Natural killer cell (primary cell): ENCODE results near the gene CERKL. TPM values are rescaled to one million over a fixed set of nuclear protein-coding genes. Genes with fewer than 3 reads are reported as not detected.

Source experiments
- ATAC-seq, 3 donors: fragments of 150-1000 bp in 2 of 3; fragments of 200-7000 bp in 1 of 3; cut with Tn5 transposase; 1 replicate in 1 of 3; 2 replicates in 2 of 3; pipeline ENCODE4 v1.10.0; 2021; ENCODE audit warnings: mild to moderate bottlenecking in 2 of 3, moderate library complexity in 2 of 3
- DNase-seq, 2 donors: peaks; one replicate each; pipeline versions ENCODE4 v3.0.0 to v3.0.0-alpha.2; 2013 to 2021; ENCODE audit warnings: mixed read lengths in 1 of 2
- H3K27ac ChIP-seq: one replicate; pipeline ENCODE4 v1.5.1; 2013; ENCODE audit warnings: mild to moderate bottlenecking, low read length
- H3K27me3 ChIP-seq: one replicate; pipeline ENCODE4 v1.6.1; 2013; ENCODE audit warnings: low read length; ENCODE audit not compliant: control insufficient read depth, insufficient read depth
- H3K36me3 ChIP-seq: one replicate; pipeline ENCODE4 v1.6.1; 2013; ENCODE audit warnings: low read length; ENCODE audit not compliant: control insufficient read depth, insufficient read depth
- H3K4me1 ChIP-seq: one replicate; pipeline ENCODE4 v1.6.1; 2013; ENCODE audit warnings: low read length; ENCODE audit not compliant: control insufficient read depth, insufficient read depth
- H3K4me3 ChIP-seq: one replicate; pipeline ENCODE4 v1.5.1; 2013; ENCODE audit warnings: low read length
- H3K9me3 ChIP-seq: one replicate; pipeline ENCODE4 v1.6.1; 2013; ENCODE audit warnings: low read length; ENCODE audit not compliant: control insufficient read depth, insufficient read depth
- H3K27ac Mint-ChIP-seq, 2 donors: one replicate each; pipeline ENCODE4 v1.8.0; 2022; ENCODE audit warnings: mild to moderate bottlenecking in 2 of 2, mixed read lengths in 2 of 2, moderate library complexity in 1 of 2
- H3K27me3 Mint-ChIP-seq, 2 donors: one replicate each; pipeline ENCODE4 v1.8.0; 2022; ENCODE audit warnings: low read depth in 2 of 2, mixed read lengths in 2 of 2
- H3K36me3 Mint-ChIP-seq: one replicate; pipeline ENCODE4 v1.8.0; 2022; ENCODE audit warnings: mixed read lengths
- H3K4me1 Mint-ChIP-seq, 2 donors: one replicate each; pipeline ENCODE4 v1.8.0; 2022; ENCODE audit warnings: mixed read lengths in 2 of 2
- H3K4me3 Mint-ChIP-seq: one replicate; pipeline ENCODE4 v1.8.0; 2022; ENCODE audit warnings: mild to moderate bottlenecking, moderate library complexity, mixed read lengths
- H3K9me3 Mint-ChIP-seq, 2 donors: one replicate each; pipeline ENCODE4 v1.8.0; 2022; ENCODE audit warnings: mixed read lengths in 2 of 2
- CTCF ChIP-seq: fragments of 200-600 bp; IDR thresholded peaks from one replicate; pipeline ENCODE4 v1.8.0; 2022; ENCODE audit warnings: antibody characterized with exemption
- WGBS: methylation state at CpG from one replicate; pipeline ENCODE4 v1.1.7; 2013; ENCODE audit warnings: missing lambda C conversion rate; ENCODE audit not compliant: insufficient coverage; 5-methylcytosine and 5-hydroxymethylcytosine counted together
- intact Hi-C: fragments of 100-400 bp; cut with micrococcal nuclease; formaldehyde crosslinking; loops from one replicate; pipeline ENCODE4 v1.14.2; 2022
- total RNA-seq, 4 donors: library from RNA; stranded (reverse); fragments of 120-200 nt in 1 of 4; gene quantifications; one replicate each; pipeline versions ENCODE4 v1.2.3 to v1.2.4, GENCODE V29; 2013 to 2022

The CERKL gene
- total RNA-seq, 3 donors from 2014 or later (not counting 1 experiment from before 2014, with no cell fraction given) = not detected

GRCh38 chr2:181680055-181680936, 23.4 kb upstream of the CERKL start, which contains the start of gene NEUROD1:
Gene NEUROD1, minus strand, starts transcription at chr2:181680517. Its CDS starts 1,657 bp downstream, at chr2:181678860.
- Histone ChIP-seq H3K36me3 (no peaks in the 10 kb centered on the region), H3K27me3 (peaks cover 72% of the 10 kb centered on the region), H3K27ac (no peak within 1 kb of the TSS), H3K9me3 (peaks cover 9% of the 10 kb centered on the region), H3K4me1 (peaks cover 30% of the 10 kb centered on the region), H3K4me3 (no peak within 1 kb of the TSS)
- WGBS = 2% methylated on average over 41 of the region's 45 CpGs
- ATAC-seq (no peak), DNase-seq (no peak)
- Mint-ChIP-seq H3K4me3 (peak within 1 kb of the TSS; percentile 33), H3K36me3 (peaks cover 12% of the 10 kb centered on the region), H3K4me1 (peaks cover 12 to 44% of the 10 kb centered on the region in 2 donors), H3K9me3 (peaks cover 4 to 7% of the 10 kb centered on the region in 2 donors), H3K27me3 (peaks cover 61 to 79% of the 10 kb centered on the region in 2 donors), H3K27ac (no peak within 1 kb of the TSS)
- intact Hi-C loops = no loop called here
- TF ChIP-seq CTCF = no peak

GRCh38 chr2:181679544-181679979, 22.7 kb upstream of the CERKL start:
- DNase-seq (no peak), ATAC-seq (no peak)
- Mint-ChIP-seq H3K27me3 (peaks cover 57 to 79% of the 10 kb centered on the region in 2 donors), H3K4me1 (peaks cover 12 to 39% of the 10 kb centered on the region in 2 donors), H3K27ac (no peak overlapping the region), H3K36me3 (peaks cover 12% of the 10 kb centered on the region), H3K4me3 (no peak overlapping the region), H3K9me3 (peaks cover 4 to 7% of the 10 kb centered on the region in 2 donors)
- peaks cover 30% of the 10 kb centered on the region for H3K4me1 ChIP-seq
- H3K27ac ChIP-seq = no peak overlapping the region
- intact Hi-C loops = no loop called here
- no peak for TF ChIP-seq CTCF
- H3K4me3 ChIP-seq = no peak overlapping the region
- peaks cover 69% of the 10 kb centered on the region for H3K27me3 ChIP-seq
- peaks cover 9% of the 10 kb centered on the region for H3K9me3 ChIP-seq
- WGBS = 6% methylated on average over 11 of the region's 20 CpGs
- H3K36me3 ChIP-seq = no peaks in the 10 kb centered on the region

- H3K36me3 Mint-ChIP-seq = peaks cover 12% of the 10 kb centered on the region
- no peak for ATAC-seq
- Histone ChIP-seq H3K27me3 (peaks cover 64% of the 10 kb centered on the region), H3K27ac (no peak overlapping the region), H3K4me3 (no peak overlapping the region), H3K4me1 (peaks cover 29% of the 10 kb centered on the region), H3K36me3 (no peaks in the 10 kb centered on the region), H3K9me3 (peaks cover 9% of the 10 kb centered on the region)
- H3K4me3 Mint-ChIP-seq = no peak overlapping the region
- peaks cover 4 to 7% of the 10 kb centered on the region in 2 donors for H3K9me3 Mint-ChIP-seq
- intact Hi-C loops = no loop called here
- H3K27ac Mint-ChIP-seq = no peak overlapping the region
- H3K4me1 Mint-ChIP-seq = peaks cover 12 to 38% of the 10 kb centered on the region in 2 donors
- peaks cover 57 to 83% of the 10 kb centered on the region in 2 donors for H3K27me3 Mint-ChIP-seq
- no peak for DNase-seq
- 24% methylated on average over 16 of the region's 18 CpGs for WGBS
- no peak for TF ChIP-seq CTCF
Observed at GRCh38 chr2:181678861-181679543, 22.1 kb upstream of the CERKL start.
